HepG2 (cell line): ENCODE results near the gene IVD. TPM values are rescaled to one million over a fixed set of nuclear protein-coding genes. Genes with fewer than 3 reads are reported as not detected.

Experiments
- ARNTL ChIP-seq: sonication (generic); formaldehyde crosslinking; IDR thresholded peaks from 2 replicates; pipeline ENCODE4 v1.4.0; 2020; ENCODE audit warnings: mild to moderate bottlenecking, missing genetic modification reagents
- DMAP1 ChIP-seq: IDR thresholded peaks from 2 replicates; pipeline ENCODE4 v1.6.1; 2016
- ERF ChIP-seq: IDR thresholded peaks from 2 replicates; pipeline ENCODE4 v1.6.1; 2018; ENCODE audit warnings: missing biosample characterization, missing genetic modification reagents
- ESRRA ChIP-seq: sonication (generic); formaldehyde crosslinking; IDR thresholded peaks from 2 replicates; pipeline ENCODE4 v1.5.1; 2020; ENCODE audit warnings: mild to moderate bottlenecking, low read depth, missing genetic modification reagents
- GLI4 ChIP-seq: sonication (generic); formaldehyde crosslinking; IDR thresholded peaks from 2 replicates; pipeline ENCODE4 v1.5.1; 2020; ENCODE audit warnings: missing genetic modification reagents, mild to moderate bottlenecking, moderate library complexity, borderline replicate concordance
- HDAC1 ChIP-seq: sonication (generic); formaldehyde crosslinking; IDR thresholded peaks from 2 replicates; pipeline ENCODE4 v1.5.1; 2020; ENCODE audit warnings: mild to moderate bottlenecking, missing genetic modification reagents
- HIVEP1 ChIP-seq: sonication (generic); formaldehyde crosslinking; IDR thresholded peaks from 2 replicates; pipeline ENCODE4 v1.4.0; 2020; ENCODE audit warnings: mild to moderate bottlenecking, missing genetic modification reagents
- HNRNPH1 ChIP-seq: fragments of 200-400 bp; formaldehyde crosslinking; optimal IDR thresholded peaks from 2 replicates; pipeline ENCODE3; 2017; ENCODE audit warnings: mild to moderate bottlenecking, low read depth, low read length
- HNRNPLL ChIP-seq: fragments of 200-400 bp; formaldehyde crosslinking; IDR thresholded peaks from 2 replicates; pipeline ENCODE4 v1.6.1; 2017; ENCODE audit warnings: mild to moderate bottlenecking, low read depth, low read length; ENCODE audit not compliant: poor library complexity, severe bottlenecking
- MBNL3 ChIP-seq: fragments of 250-450 bp; sonication (Bioruptor Pico); conservative IDR thresholded peaks from 2 replicates; pipeline ENCODE4 v1.8.0; 2022; ENCODE audit warnings: mild to moderate bottlenecking, inconsistent platforms
- MED13 ChIP-seq: sonication (generic); formaldehyde crosslinking; IDR thresholded peaks from 2 replicates; pipeline ENCODE4 v1.5.0; 2020; ENCODE audit warnings: missing genetic modification reagents
- MXI1 ChIP-seq: IDR thresholded peaks from 3 replicates; pipeline ENCODE4 v1.6.1; 2012; ENCODE audit warnings: low read depth, low read length, inconsistent platforms, borderline replicate concordance
- PAF1 ChIP-seq: IDR thresholded peaks from 2 replicates; pipeline ENCODE4 v1.6.1; 2016; ENCODE audit warnings: missing genetic modification reagents, missing compliant biosample characterization
- PAX8 ChIP-seq: sonication (generic); formaldehyde crosslinking; IDR thresholded peaks from 2 replicates; pipeline ENCODE4 v1.8.0; 2022; ENCODE audit warnings: mild to moderate bottlenecking, missing genetic modification reagents, borderline replicate concordance
- PHF21A ChIP-seq: sonication (generic); formaldehyde crosslinking; IDR thresholded peaks from 2 replicates; pipeline ENCODE4 v1.5.0; 2020; ENCODE audit warnings: mild to moderate bottlenecking, missing genetic modification reagents
- SP140L ChIP-seq: sonication (generic); formaldehyde crosslinking; IDR thresholded peaks from 2 replicates; pipeline ENCODE4 v1.4.0; 2020; ENCODE audit warnings: missing genetic modification reagents, borderline replicate concordance
- SP4 ChIP-seq: sonication (generic); formaldehyde crosslinking; IDR thresholded peaks from 2 replicates; pipeline ENCODE4 v1.8.1; 2023; ENCODE audit warnings: mild to moderate bottlenecking, missing genetic modification reagents
- TBL1XR1 ChIP-seq: fragments of 150-350 bp; IDR thresholded peaks from 2 replicates; pipeline ENCODE4 v1.6.1; 2014; ENCODE audit warnings: borderline replicate concordance, low read length; ENCODE audit not compliant: partially characterized antibody
- ZBTB42 ChIP-seq: sonication (generic); formaldehyde crosslinking; IDR thresholded peaks from 2 replicates; pipeline ENCODE4 v1.5.0; 2020; ENCODE audit warnings: mild to moderate bottlenecking, missing genetic modification reagents
- ZNF337 ChIP-seq: sonication (generic); formaldehyde crosslinking; IDR thresholded peaks from 2 replicates; pipeline ENCODE4 v1.5.1; 2020; ENCODE audit warnings: missing genetic modification reagents, low read depth, mild to moderate bottlenecking, borderline replicate concordance
- ZNF777 ChIP-seq: sonication (generic); formaldehyde crosslinking; IDR thresholded peaks from 2 replicates; pipeline ENCODE4 v1.4.0; 2020; ENCODE audit warnings: missing genetic modification reagents
- polyA plus RNA-seq, 8 experiments: library from polyadenylated mRNA; depleted of rRNA in 3 of 8; stranded (reverse) in 7 of 8; unstranded in 1 of 8; fragments of >200 nt; fragmentation: Illumina TruSeq in 4 of 8; extraction: Trizol in 4 of 8; gene quantifications; 2 replicates each; pipeline versions ENCODE4 v1.2.1 to v1.2.3, GENCODE V29; 2011 to 2016; ENCODE audit warnings: low read depth in 4 of 8, missing spikeins in 1 of 8, mixed read lengths in 1 of 8; ENCODE audit not compliant: insufficient read depth in 1 of 8
- total RNA-seq, 5 experiments: library from RNA; depleted of rRNA; stranded (reverse); fragments of >200 nt; fragmentation: Illumina TruSeq; extraction: Trizol; gene quantifications; 2 replicates each; pipeline ENCODE4 v1.2.3, GENCODE V29; 2016; ENCODE audit warnings: low read depth in 1 of 5
- TF ChIP-seq, protein P1 (sequence below): sonication (generic); formaldehyde crosslinking; IDR thresholded peaks from 2 replicates; pipeline ENCODE4 v1.4.0; 2020; ENCODE audit warnings: missing genetic modification reagents, borderline replicate concordance
- TF ChIP-seq, protein P2 (sequence below): sonication (generic); formaldehyde crosslinking; conservative IDR thresholded peaks from 2 replicates; pipeline ENCODE4 v1.4.0; 2020; ENCODE audit warnings: missing genetic modification reagents
- TF ChIP-seq, protein P3 (sequence below): sonication (generic); formaldehyde crosslinking; IDR thresholded peaks from 2 replicates; pipeline ENCODE4 v1.5.1; 2020; ENCODE audit warnings: missing genetic modification reagents, mild to moderate bottlenecking, borderline replicate concordance
- TF ChIP-seq, protein P4 (sequence below): IDR thresholded peaks from 2 replicates; pipeline ENCODE4 v1.6.1; 2012; ENCODE audit warnings: inconsistent platforms
- TF ChIP-seq, protein P5 (sequence below): sonication (generic); formaldehyde crosslinking; IDR thresholded peaks from 2 replicates; pipeline ENCODE4 v1.8.0; 2022; ENCODE audit warnings: missing genetic modification reagents, mild to moderate bottlenecking, borderline replicate concordance

The IVD gene
- total and polyA plus RNA-seq, 2 of the 13 experiments (the other 11 are each of a cell fraction or from before 2014, with no cell fraction given) = 48.0 to 53.9 TPM

DNA sequence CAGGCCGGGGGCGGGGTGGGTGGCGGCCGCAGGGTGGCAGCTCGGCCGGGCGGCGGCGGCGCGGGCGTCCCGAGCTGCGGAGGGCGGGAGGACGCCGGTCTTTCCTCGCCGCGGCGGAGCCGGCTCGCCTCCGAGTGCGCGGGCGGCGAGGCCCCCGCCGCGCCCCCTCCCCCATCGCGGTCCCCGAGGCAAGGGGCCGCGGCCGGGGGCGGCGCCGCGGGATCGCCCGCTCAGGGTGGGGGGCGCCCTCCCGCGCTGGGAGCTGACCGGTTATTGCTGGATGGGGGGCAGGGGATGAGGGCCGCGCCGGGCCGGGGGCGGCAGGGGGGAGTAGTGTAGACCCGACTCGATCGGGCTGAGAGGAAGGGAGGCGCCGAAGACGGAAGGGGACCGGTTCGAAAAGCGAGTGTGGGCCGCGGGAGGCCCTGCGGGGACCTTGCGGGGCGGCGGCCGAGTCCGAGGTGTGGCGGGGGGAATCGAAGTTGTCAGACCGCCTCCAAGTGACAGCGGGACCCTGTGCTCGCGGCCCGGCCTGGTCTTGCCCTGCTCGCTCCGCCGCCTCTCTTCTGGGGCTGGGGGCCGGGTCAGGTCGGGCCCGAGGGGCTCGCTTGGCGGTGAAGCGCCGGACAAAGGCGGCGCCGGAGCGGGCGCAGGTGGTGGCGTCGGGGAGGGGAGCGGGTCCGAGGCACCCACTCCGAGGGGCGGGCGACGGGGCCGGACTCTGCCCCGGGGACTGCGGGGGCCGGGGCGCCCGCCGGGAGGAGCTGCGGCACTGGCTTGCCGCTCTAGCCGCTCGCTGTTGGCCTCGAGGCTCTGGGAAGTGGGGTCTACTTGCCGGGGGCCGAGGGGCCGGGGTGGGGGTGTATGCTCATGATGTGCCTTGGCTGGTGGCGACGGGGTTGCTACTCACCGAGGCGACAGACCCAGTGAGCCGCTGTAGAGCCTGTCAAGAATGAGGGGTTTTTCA is 36.3 kb downstream of the IVD start (continued):
- peak; percentile 44; the same call in 1 of the 2 replicates for TF ChIP-seq GLI4 (CRISPR knock-in tag)
- TF ChIP-seq PHF21A (CRISPR knock-in tag) = peak; percentile 40; the same call in 1 of the 2 replicates
- TF ChIP-seq, protein P1, sequence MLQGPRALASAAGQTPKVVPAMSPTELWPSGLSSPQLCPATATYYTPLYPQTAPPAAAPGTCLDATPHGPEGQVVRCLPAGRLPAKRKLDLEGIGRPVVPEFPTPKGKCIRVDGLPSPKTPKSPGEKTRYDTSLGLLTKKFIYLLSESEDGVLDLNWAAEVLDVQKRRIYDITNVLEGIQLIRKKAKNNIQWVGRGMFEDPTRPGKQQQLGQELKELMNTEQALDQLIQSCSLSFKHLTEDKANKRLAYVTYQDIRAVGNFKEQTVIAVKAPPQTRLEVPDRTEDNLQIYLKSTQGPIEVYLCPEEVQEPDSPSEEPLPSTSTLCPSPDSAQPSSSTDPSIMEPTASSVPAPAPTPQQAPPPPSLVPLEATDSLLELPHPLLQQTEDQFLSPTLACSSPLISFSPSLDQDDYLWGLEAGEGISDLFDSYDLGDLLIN = peak; percentile 28; the same call in 1 of the 2 replicates
- no peak for TF ChIP-seq SP140L
- no peak for TF ChIP-seq ARNTL
- peak; percentile 93 for TF ChIP-seq ZNF777 (CRISPR knock-in tag)
- TF ChIP-seq MED13 (CRISPR knock-in tag) = no peak
- 0 out of 2 replicates have a peak, but pooled peaks have one; percentile 22 for TF ChIP-seq ZNF337 (CRISPR knock-in tag)
- TF ChIP-seq SP4 (CRISPR knock-in tag) = peak; percentile 35; the same call in 1 of the 2 replicates
- TF ChIP-seq, protein P2, sequence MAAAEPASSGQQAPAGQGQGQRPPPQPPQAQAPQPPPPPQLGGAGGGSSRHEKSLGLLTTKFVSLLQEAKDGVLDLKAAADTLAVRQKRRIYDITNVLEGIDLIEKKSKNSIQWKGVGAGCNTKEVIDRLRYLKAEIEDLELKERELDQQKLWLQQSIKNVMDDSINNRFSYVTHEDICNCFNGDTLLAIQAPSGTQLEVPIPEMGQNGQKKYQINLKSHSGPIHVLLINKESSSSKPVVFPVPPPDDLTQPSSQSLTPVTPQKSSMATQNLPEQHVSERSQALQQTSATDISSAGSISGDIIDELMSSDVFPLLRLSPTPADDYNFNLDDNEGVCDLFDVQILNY (CRISPR knock-in tag) = no peak
- TF ChIP-seq HIVEP1 (CRISPR knock-in tag) = no peak
- no peak for TF ChIP-seq DMAP1
- TF ChIP-seq HNRNPH1 = no peak
- no peak for TF ChIP-seq MXI1
- no peak for TF ChIP-seq PAX8 (CRISPR knock-in tag)
- TF ChIP-seq ESRRA (CRISPR knock-in tag) = no peak
- TF ChIP-seq HNRNPLL = peak; percentile 55
- TF ChIP-seq, protein P3, sequence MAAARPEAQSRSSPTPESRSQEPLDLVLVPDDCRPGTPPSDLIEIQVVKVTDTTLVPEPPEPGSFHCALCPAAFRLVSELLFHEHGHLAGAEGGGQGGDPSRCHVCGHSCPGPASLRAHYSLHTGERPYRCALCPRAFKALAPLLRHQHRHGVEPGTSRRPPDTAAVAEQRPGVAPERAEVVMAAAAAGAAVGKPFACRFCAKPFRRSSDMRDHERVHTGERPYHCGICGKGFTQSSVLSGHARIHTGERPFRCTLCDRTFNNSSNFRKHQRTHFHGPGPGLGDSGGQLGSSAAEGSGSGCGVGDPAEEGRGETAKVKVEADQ (CRISPR knock-in tag) = 0 out of 2 replicates have a peak, but pooled peaks have one; percentile 63
- no peak for TF ChIP-seq ZBTB42 (CRISPR knock-in tag)
- no peak for TF ChIP-seq MBNL3 (CRISPR knock-in tag)
- TF ChIP-seq, protein P4, sequence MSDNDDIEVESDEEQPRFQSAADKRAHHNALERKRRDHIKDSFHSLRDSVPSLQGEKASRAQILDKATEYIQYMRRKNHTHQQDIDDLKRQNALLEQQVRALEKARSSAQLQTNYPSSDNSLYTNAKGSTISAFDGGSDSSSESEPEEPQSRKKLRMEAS = peak; percentile 47
- TF ChIP-seq, protein P5, sequence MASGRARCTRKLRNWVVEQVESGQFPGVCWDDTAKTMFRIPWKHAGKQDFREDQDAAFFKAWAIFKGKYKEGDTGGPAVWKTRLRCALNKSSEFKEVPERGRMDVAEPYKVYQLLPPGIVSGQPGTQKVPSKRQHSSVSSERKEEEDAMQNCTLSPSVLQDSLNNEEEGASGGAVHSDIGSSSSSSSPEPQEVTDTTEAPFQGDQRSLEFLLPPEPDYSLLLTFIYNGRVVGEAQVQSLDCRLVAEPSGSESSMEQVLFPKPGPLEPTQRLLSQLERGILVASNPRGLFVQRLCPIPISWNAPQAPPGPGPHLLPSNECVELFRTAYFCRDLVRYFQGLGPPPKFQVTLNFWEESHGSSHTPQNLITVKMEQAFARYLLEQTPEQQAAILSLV (CRISPR knock-in tag) = no peak
- TF ChIP-seq TBL1XR1 = no peak
- peak; percentile 53; the same call in 1 of the 2 replicates for TF ChIP-seq HDAC1 (CRISPR knock-in tag)
- TF ChIP-seq PAF1 (CRISPR knock-in tag) = no peak
- peak; percentile 19; the same call in 1 of the 2 replicates for TF ChIP-seq ERF (CRISPR knock-in tag)
